GM12873 (cell line): ENCODE measurements around the gene SRCIN1.

Experiments used
- CTCF ChIP-seq: IDR thresholded peaks from 2 replicates; pipeline ENCODE4 v1.5.1; 2012; ENCODE audit warnings: low read depth, mild to moderate bottlenecking, moderate library complexity, low read length, control low read depth; ENCODE audit not compliant: insufficient read depth; ENCODE audit errors: missing control alignments

SRCIN1 gene

GRCh38 chr17:38619451-38619795, 13.7 kb upstream of the SRCIN1 start:
- no peak for TF ChIP-seq CTCF

- no peak for TF ChIP-seq CTCF
Measured at GRCh38 chr17:38617967-38618760, 12.4 kb upstream of the SRCIN1 start.

GRCh38 chr17:38617074-38617860, 11.5 kb upstream of the SRCIN1 start:
- TF ChIP-seq CTCF = no peak

GRCh38 chr17:38616361-38616760, 10.6 kb upstream of the SRCIN1 start:
- TF ChIP-seq CTCF = no peak

GRCh38 chr17:38613981-38614779, 8.4 kb upstream of the SRCIN1 start:
- no peak for TF ChIP-seq CTCF

- no peak for TF ChIP-seq CTCF
Measured at GRCh38 chr17:38613525-38613980, 7.8 kb upstream of the SRCIN1 start.
